BE2C (cell line): ENCODE measurements around the gene SUPT4H1.

ENCODE experiments used
- DNase-seq: peaks from one replicate; pipeline ENCODE4 v3.0.0-alpha.2; 2020
- H3K27me3 ChIP-seq: fragments of 250-450 bp; sonication (Bioruptor Pico); 2 replicates; pipeline ENCODE4 v1.5.1; 2020; ENCODE audit warnings: mild to moderate bottlenecking
- H3K36me3 ChIP-seq: fragments of 250-450 bp; sonication (Bioruptor Pico); 2 replicates; pipeline ENCODE4 v1.5.1; 2020; ENCODE audit warnings: mild to moderate bottlenecking
- H3K4me1 ChIP-seq: fragments of 250-450 bp; sonication (Bioruptor Pico); 2 replicates; pipeline ENCODE4 v1.5.1; 2020
- H3K4me3 ChIP-seq: 2 replicates; pipeline ENCODE4 v1.5.1; 2011; ENCODE audit warnings: low read depth, low read length
- H3K9me3 ChIP-seq: fragments of 250-450 bp; sonication (Bioruptor Pico); 2 replicates; pipeline ENCODE4 v1.5.1; 2020
- CTCF ChIP-seq: IDR thresholded peaks from 2 replicates; pipeline ENCODE4 v1.5.1; 2012; ENCODE audit warnings: mild to moderate bottlenecking, low read depth, low read length

SUPT4H1 gene

GRCh38 chr17:58307468-58308172 lies 44.4 kb downstream of the SUPT4H1 start:
- H3K27me3 ChIP-seq = peaks cover 7% of the 10 kb centered on the region; the same call in 1 of the 2 replicates

DNA sequence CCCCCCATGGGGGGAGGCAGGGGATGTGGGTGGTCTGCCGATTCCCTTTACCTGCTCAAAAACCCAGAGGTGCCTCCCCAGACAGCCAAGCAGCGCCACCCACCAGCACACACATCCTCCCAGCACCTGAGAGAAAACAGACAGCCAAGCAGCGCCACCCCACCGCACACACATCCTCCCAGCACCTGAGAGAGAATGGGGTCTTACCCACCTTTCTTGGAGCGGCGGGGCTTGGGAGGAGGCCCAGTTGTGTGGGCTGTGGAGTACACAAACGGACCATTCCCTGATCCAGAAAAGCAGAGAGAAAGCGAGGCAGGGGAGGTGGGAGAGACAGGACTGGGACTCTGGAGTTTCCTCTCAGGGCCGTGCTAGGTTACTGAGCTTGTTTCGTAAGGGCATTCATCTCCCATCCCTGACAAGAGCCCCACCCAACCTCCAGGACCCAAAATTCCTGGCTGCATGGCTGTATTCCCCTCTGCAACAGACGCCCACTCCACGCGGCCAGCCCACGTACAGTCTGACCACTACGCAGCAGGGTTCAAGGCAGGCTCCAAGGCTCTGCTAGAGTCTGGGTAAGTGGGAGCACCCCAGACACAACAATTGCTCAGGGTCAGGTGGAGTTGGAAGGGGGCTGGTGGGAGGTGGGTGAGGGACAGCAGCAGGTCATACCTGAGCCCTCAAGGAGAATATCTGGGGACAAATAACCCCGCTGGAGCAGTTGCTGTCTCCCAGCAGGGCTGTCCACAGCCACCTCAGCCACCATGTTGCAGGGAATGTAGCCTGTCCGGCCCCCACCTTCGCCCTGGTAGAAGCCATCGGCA lies 45.7 kb downstream of the SUPT4H1 start:
- no peak overlapping the region for H3K4me3 ChIP-seq
- TF ChIP-seq CTCF = no peak
- H3K36me3 ChIP-seq = no peaks in the 10 kb centered on the region
- H3K4me1 ChIP-seq = no peaks in the 10 kb centered on the region
- no peak for DNase-seq
- H3K27me3 ChIP-seq = peaks cover 7% of the 10 kb centered on the region; the same call in 1 of the 2 replicates
- no peaks in the 10 kb centered on the region for H3K9me3 ChIP-seq

More at GRCh38 chr17:58307468-58308172, 44.4 kb downstream of the SUPT4H1 start:
- no peak overlapping the region for H3K4me3 ChIP-seq
- H3K4me1 ChIP-seq = no peaks in the 10 kb centered on the region
- DNase-seq = no peak
- no peaks in the 10 kb centered on the region for H3K36me3 ChIP-seq
- no peaks in the 10 kb centered on the region for H3K9me3 ChIP-seq
- TF ChIP-seq CTCF = no peak

DNA sequence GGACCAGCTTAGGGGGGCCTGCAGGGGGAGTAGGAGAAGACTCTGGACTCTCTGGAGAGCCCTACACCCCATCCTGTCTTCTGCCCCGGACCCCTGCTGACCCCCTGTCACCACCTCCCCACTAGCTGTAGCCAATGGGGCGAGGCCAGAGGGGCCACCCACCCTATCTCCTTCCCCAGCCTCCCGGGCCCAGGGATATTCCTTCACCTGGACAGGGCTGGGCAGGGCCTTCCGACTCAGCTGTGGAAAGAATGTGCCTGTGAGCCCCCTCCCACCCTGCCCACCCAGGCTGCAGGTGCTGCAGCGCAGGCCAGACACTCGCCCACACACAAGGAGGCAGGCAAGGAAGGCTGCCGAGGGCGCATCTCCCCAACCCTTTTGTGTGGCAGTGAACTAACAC lies 46.4 kb downstream of the SUPT4H1 start:
- no peak overlapping the region for H3K4me3 ChIP-seq
- no peaks in the 10 kb centered on the region for H3K4me1 ChIP-seq
- TF ChIP-seq CTCF = no peak
- no peaks in the 10 kb centered on the region for H3K9me3 ChIP-seq
- DNase-seq = no peak
- peaks cover 10% of the 10 kb centered on the region for H3K27me3 ChIP-seq
- H3K36me3 ChIP-seq = no peaks in the 10 kb centered on the region

GRCh38 chr17:58304750-58305486 lies 47.1 kb downstream of the SUPT4H1 start:
- TF ChIP-seq CTCF = no peak
- no peak for DNase-seq
- Histone ChIP-seq H3K4me1 (no peaks in the 10 kb centered on the region), H3K27me3 (peaks cover 14% of the 10 kb centered on the region), H3K9me3 (no peaks in the 10 kb centered on the region), H3K36me3 (no peaks in the 10 kb centered on the region), H3K4me3 (no peak overlapping the region)

DNA sequence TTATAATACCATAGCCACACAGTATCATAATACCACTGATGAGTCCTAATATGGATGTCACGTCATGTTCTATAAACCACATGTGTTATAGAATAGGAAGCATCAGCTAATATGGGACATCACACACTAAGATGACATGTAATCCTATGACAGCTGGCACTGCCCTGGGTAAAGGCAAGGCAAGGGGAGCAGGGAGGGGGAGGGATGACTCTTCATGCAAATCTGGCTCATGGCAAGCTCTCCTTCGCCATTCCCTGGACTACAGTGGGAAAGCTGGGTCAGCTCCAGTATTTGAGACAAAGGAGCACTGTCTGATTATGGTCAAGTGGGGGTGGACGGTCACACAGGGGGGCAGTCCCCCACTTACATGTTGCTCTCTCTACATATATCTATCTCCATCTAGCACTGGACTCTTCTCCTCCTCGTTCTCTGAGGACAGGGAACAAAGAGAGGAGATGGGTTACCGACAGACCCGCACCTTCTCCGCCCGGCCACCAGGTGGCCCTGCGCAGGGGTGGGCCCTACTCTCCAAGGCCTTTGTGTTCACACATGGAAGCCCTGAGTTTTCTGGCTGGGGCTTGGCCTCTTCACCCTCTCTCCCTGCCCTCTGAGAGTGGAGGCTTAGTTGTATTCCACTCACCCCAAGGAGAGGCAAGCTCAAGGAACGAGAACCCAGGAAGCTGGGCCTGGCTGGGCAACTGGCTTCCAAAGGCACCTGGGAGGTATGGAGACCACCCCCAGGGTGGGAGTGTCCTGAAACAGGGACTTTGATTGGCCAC lies 47.8 kb downstream of the SUPT4H1 start:
- H3K27me3 ChIP-seq = peaks cover 14% of the 10 kb centered on the region

More for the DNA sequence above, 47.8 kb downstream of the SUPT4H1 start:
- no peaks in the 10 kb centered on the region for H3K9me3 ChIP-seq
- no peaks in the 10 kb centered on the region for H3K4me1 ChIP-seq
- H3K36me3 ChIP-seq = no peaks in the 10 kb centered on the region
- TF ChIP-seq CTCF = peak; percentile 90
- DNase-seq = peak; percentile 71
- H3K4me3 ChIP-seq = no peak overlapping the region
